ENCODE measurements around the gene HPD. TPM values are rescaled to one million over a fixed set of nuclear protein-coding genes. Genes with fewer than 3 reads are reported as not detected.
A peak's percentile ranks its signal among the peaks of the same experiment; 100 is the strongest.

HPD gene
- total RNA-seq, 1 experiment from 2014 or later = 0.20 TPM

- Histone ChIP-seq H3K36me3 (ENCODE audit: control insufficient read depth, insufficient read depth, low read length) (no peaks in the 10 kb centered on the region), H3K9me3 (no peaks in the 10 kb centered on the region), H3K4me1 (0 out of 2 replicates have a peak, but pooled peaks cover 4% of the 10 kb centered on the region), H3K4me3 (ENCODE audit: low read depth, low read length) (no peak overlapping the region), H3K27me3 (replicated peaks; ENCODE audit: control insufficient read depth, insufficient read depth, low read length) (no peaks in the 10 kb centered on the region)
- BruUV-seq (replicated peaks) = no TSS peak
- Mint-ChIP-seq H3K27ac (ENCODE audit: unreplicated experiment) (no peak overlapping the region), H3K4me3 (ENCODE audit: unreplicated experiment) (no peak overlapping the region), H3K27me3 (ENCODE audit: insufficient read depth, unreplicated experiment) (no peaks in the 10 kb centered on the region), H3K9me3 (ENCODE audit: unreplicated experiment) (no peaks in the 10 kb centered on the region), H3K36me3 (ENCODE audit: insufficient read depth, unreplicated experiment) (peaks cover 11% of the 10 kb centered on the region), H3K4me1 (ENCODE audit: low read depth, unreplicated experiment) (peaks cover 10% of the 10 kb centered on the region)
- ChIA-PET CTCF (interaction anchor here (1.6 kb wide), 1 partner anchor 32 kb away, joined by 4 read pairs; no protein-coding TSS in a partner anchor), POLR2A (no interaction called here)
- DNase-seq = no peak
- intact Hi-C loops (cut with micrococcal nuclease; ENCODE audit: unreplicated experiment) = no loop called here
- no peak for TF ChIP-seq CTCF (IDR thresholded peaks at IDR 0.05; ENCODE audit: insufficient read depth in 1 of 2, low read depth in 1 of 2, low read length in 1 of 2, severe bottlenecking in 1 of 2, unreplicated experiment in 1 of 2)
Measured at GRCh38 chr12:121843236-121843982, 15.2 kb downstream of the HPD start.

- Mint-ChIP-seq H3K27ac (ENCODE audit: unreplicated experiment) (peak overlapping the region; percentile 72), H3K36me3 (ENCODE audit: insufficient read depth, unreplicated experiment) (peaks cover 7% of the 10 kb centered on the region), H3K4me1 (ENCODE audit: low read depth, unreplicated experiment) (peaks cover 10% of the 10 kb centered on the region), H3K9me3 (ENCODE audit: unreplicated experiment) (no peaks in the 10 kb centered on the region), H3K4me3 (ENCODE audit: unreplicated experiment) (peak overlapping the region; percentile 86), H3K27me3 (ENCODE audit: insufficient read depth, unreplicated experiment) (no peaks in the 10 kb centered on the region)
- POLR2A ChIA-PET = no interaction called here
- no peak for TF ChIP-seq CTCF (IDR thresholded peaks at IDR 0.05; ENCODE audit: insufficient read depth in 1 of 2, low read depth in 1 of 2, low read length in 1 of 2, severe bottlenecking in 1 of 2, unreplicated experiment in 1 of 2)
- intact Hi-C loops (cut with micrococcal nuclease; ENCODE audit: unreplicated experiment) = loop anchor here (1.0 to 2.0 kb wide), 2 partner anchors 45 to 48 kb away; partner anchors contain the start of gene PSMD9
- CTCF ChIA-PET = interaction anchor here (2.8 kb wide), 1 partner anchor 46 kb away, joined by 17 read pairs; the partner anchor contains the start of gene RHOF
- Histone ChIP-seq H3K36me3 (ENCODE audit: control insufficient read depth, insufficient read depth, low read length) (no peaks in the 10 kb centered on the region), H3K4me3 (ENCODE audit: low read depth, low read length) (peak overlapping the region; percentile 63), H3K4me1 (0 out of 2 replicates have a peak, but pooled peaks cover 4% of the 10 kb centered on the region), H3K27me3 (replicated peaks; ENCODE audit: control insufficient read depth, insufficient read depth, low read length) (no peaks in the 10 kb centered on the region), H3K9me3 (no peaks in the 10 kb centered on the region)
- BruUV-seq (replicated peaks) = TSS peak; percentile 87
- no peak for DNase-seq
Measured at GRCh38 chr12:121839993-121840761, 18.5 kb downstream of the HPD start.

Measured in Caco-2 (cell line).